ENCODE results near the gene CTSK. TPM values are rescaled to one million over a fixed set of nuclear protein-coding genes. Genes with fewer than 3 reads are reported as not detected.
"Not testable (repeated sequence)": the region's sequence is repeated elsewhere in the genome, so short reads cannot be mapped to it uniquely, and the experiment has no call there.

Gene CTSK
- total and polyA plus RNA-seq, 4 donors, result 13.9 to 153 (median 59.1) TPM

DNA sequence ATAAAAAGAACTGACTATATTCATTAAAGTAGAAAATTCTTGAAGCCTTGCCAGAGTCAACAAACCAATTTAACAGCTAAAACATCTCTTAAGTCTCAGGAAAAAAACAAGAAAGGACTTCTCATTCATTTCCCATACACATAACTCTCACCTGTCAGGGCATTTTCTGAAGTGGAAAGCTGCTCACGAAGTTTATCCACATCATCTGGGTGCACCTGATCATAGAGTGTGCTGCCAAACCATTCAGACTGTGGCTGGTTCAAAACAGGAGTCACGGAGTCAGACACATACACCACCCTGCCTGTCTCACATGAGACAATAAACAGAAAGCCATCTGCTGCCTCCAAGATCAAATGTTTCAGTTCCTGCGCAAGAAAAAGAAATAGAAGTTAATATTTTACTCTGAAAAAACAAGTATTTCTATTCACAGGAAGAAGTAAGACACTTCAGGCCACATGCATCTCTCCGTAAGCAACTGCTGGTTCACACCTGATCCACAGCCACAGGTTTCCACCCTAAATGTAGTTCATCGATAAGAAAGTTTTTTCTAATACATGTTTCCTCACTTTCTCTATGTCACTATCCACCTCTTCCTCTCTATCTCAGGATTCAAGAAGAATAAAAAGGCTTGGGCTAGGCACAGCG lies 28.2 kb upstream of the CTSK start:
- 76% methylated on average over 2 of the region's 6 CpGs for WGBS (ENCODE audit: insufficient coverage)
- no peaks in the 10 kb centered on the region for H3K9me3 ChIP-seq (ENCODE audit: control insufficient read depth, insufficient read depth, low read length)
- no peak for DNase-seq (ENCODE audit: low read depth in 4 of 6, low spot score in 6 of 6)
- no peaks in the 10 kb centered on the region for H3K4me1 ChIP-seq (ENCODE audit: control insufficient read depth, insufficient read depth, low read length)
- no peak overlapping the region for H3K4me3 ChIP-seq (ENCODE audit: low read depth, low read length)
- H3K36me3 ChIP-seq (ENCODE audit: control insufficient read depth, insufficient read depth, low read length), result peaks cover 25% of the 10 kb centered on the region
- H3K27ac ChIP-seq (ENCODE audit: low read depth, low read length), result no peak overlapping the region
- no peaks in the 10 kb centered on the region for H3K27me3 ChIP-seq (ENCODE audit: control insufficient read depth, insufficient read depth, low read length)

DNA sequence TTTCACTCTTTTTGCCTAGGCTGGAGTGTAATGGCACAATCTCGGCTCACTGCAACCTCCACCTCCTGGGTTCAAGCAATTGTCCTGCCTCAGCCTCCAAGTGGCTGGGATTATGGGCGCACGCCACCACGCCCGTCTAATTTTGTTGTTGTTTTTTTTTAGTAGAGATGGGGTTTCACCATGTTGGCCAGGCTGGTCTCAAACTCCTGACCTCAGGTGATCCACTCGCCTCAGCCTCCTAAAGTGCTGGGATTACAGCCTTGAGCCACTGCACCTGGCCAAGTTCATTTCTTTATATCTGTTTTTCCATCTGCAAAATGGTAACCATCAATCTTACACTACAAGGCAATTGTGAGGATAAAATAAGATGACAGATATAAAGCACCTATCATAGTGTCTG lies 25.9 kb upstream of the CTSK start:
- peaks cover 25% of the 10 kb centered on the region for H3K36me3 ChIP-seq (ENCODE audit: control insufficient read depth, insufficient read depth, low read length)
- not testable (repeated sequence) for H3K4me3 ChIP-seq (ENCODE audit: low read depth, low read length); H3K27me3 ChIP-seq (ENCODE audit: control insufficient read depth, insufficient read depth, low read length); DNase-seq (ENCODE audit: low read depth in 4 of 6, low spot score in 6 of 6); H3K9me3 ChIP-seq (ENCODE audit: control insufficient read depth, insufficient read depth, low read length); H3K4me1 ChIP-seq (ENCODE audit: control insufficient read depth, insufficient read depth, low read length); H3K27ac ChIP-seq (ENCODE audit: low read depth, low read length)
- no CpG with 5 or more reads among the region's 6 CpGs for WGBS (ENCODE audit: insufficient coverage)

DNA sequence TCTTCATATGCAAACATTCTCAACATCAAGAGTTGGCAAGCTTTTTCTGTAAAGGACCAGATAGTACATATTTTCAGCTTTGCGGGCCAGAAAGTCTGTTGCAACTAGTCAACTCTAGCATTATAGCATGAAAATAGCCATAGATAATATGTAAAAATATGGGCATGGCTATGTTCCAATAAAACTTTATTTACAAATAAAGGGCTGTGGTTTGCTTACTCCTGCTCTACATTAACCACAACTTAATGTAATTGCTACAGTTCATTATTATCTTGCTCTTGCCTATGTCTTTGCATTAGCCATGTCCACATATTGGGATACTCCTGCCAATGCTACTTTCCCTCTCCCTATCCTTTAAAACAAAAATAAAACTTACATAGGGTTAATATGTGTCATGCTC lies 24.5 kb upstream of the CTSK start:
- Histone ChIP-seq H3K9me3 (ENCODE audit: control insufficient read depth, insufficient read depth, low read length) (no peaks in the 10 kb centered on the region), H3K36me3 (ENCODE audit: control insufficient read depth, insufficient read depth, low read length) (peaks cover 25% of the 10 kb centered on the region), H3K27me3 (ENCODE audit: control insufficient read depth, insufficient read depth, low read length) (no peaks in the 10 kb centered on the region), H3K4me3 (ENCODE audit: low read depth, low read length) (no peak overlapping the region), H3K4me1 (ENCODE audit: control insufficient read depth, insufficient read depth, low read length) (no peaks in the 10 kb centered on the region), H3K27ac (ENCODE audit: low read depth, low read length) (no peak overlapping the region)
- no peak for DNase-seq (ENCODE audit: low read depth in 4 of 6, low spot score in 6 of 6)
- no CpG with 5 or more reads among the region's 1 CpG for WGBS (ENCODE audit: insufficient coverage)

DNA sequence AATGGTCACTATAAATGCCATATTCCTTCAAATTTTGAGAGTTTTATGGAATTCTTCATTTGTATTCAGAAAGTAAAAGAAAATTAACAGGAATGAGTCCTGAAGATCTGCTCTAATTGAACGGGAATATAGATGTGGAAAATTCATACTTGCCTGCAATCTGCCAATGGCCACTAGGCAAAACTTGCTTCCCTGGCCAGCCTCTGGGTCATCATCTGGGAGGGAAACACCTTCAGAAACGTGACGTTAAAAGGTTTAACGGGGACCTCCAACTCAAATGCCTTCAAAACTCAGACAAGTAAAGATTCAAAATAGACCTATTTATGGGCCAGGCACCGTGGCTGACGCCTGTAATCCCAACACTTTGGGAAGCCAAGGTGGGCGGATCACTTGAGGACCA lies 21.7 kb upstream of the CTSK start:
- Histone ChIP-seq H3K9me3 (ENCODE audit: control insufficient read depth, insufficient read depth, low read length) (no peaks in the 10 kb centered on the region), H3K4me1 (ENCODE audit: control insufficient read depth, insufficient read depth, low read length) (no peaks in the 10 kb centered on the region), H3K27me3 (ENCODE audit: control insufficient read depth, insufficient read depth, low read length) (no peaks in the 10 kb centered on the region), H3K4me3 (ENCODE audit: low read depth, low read length) (no peak overlapping the region), H3K36me3 (ENCODE audit: control insufficient read depth, insufficient read depth, low read length) (peaks cover 27% of the 10 kb centered on the region), H3K27ac (ENCODE audit: low read depth, low read length) (no peak overlapping the region)
- WGBS (ENCODE audit: insufficient coverage), result 85% methylated on average over 6 of the region's 7 CpGs
- DNase-seq (ENCODE audit: low read depth in 4 of 6, low spot score in 6 of 6), result no peak

DNA sequence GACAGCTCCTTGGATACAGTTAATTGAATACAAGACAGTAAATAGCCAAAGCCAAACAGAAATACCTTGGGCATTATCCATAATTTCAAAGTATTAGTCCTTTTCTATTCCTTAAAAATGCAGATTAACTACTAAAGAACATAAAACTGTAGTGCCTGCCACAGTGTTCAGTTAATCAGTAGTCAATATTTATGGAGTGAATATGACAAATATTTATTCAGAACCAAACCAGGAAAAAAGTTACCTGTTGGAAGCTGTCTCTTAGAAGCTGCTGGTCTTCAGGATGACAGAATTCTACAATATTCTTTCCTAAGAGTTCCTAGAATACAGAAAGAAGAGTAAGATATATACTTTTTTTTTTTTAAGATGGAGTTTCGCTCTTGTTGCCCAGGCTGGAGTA lies 18.2 kb upstream of the CTSK start:
- no peak overlapping the region for H3K4me3 ChIP-seq (ENCODE audit: low read depth, low read length)
- H3K4me1 ChIP-seq (ENCODE audit: control insufficient read depth, insufficient read depth, low read length), result no peaks in the 10 kb centered on the region
- peaks cover 30% of the 10 kb centered on the region for H3K36me3 ChIP-seq (ENCODE audit: control insufficient read depth, insufficient read depth, low read length)
- no peak overlapping the region for H3K27ac ChIP-seq (ENCODE audit: low read depth, low read length)
- no CpG with 5 or more reads among the region's 1 CpG for WGBS (ENCODE audit: insufficient coverage)
- H3K27me3 ChIP-seq (ENCODE audit: control insufficient read depth, insufficient read depth, low read length), result no peaks in the 10 kb centered on the region
- no peaks in the 10 kb centered on the region for H3K9me3 ChIP-seq (ENCODE audit: control insufficient read depth, insufficient read depth, low read length)
- no peak for DNase-seq (ENCODE audit: low read depth in 4 of 6, low spot score in 6 of 6)

- H3K27ac ChIP-seq (ENCODE audit: low read depth, low read length), result no peak overlapping the region
- DNase-seq (ENCODE audit: low read depth in 4 of 6, low spot score in 6 of 6), result no peak
- H3K4me3 ChIP-seq (ENCODE audit: low read depth, low read length), result no peak overlapping the region
- H3K36me3 ChIP-seq (ENCODE audit: control insufficient read depth, insufficient read depth, low read length), result peaks cover 43% of the 10 kb centered on the region
- H3K4me1 ChIP-seq (ENCODE audit: control insufficient read depth, insufficient read depth, low read length), result no peaks in the 10 kb centered on the region
- no peaks in the 10 kb centered on the region for H3K9me3 ChIP-seq (ENCODE audit: control insufficient read depth, insufficient read depth, low read length)
- WGBS (ENCODE audit: insufficient coverage), result no CpG with 5 or more reads among the region's 7 CpGs
- H3K27me3 ChIP-seq (ENCODE audit: control insufficient read depth, insufficient read depth, low read length), result no peaks in the 10 kb centered on the region
Observed at GRCh38 chr1:150820730-150821512, 12.9 kb upstream of the CTSK start.

GRCh38 chr1:150815871-150816270 lies 7.8 kb upstream of the CTSK start:
- no peaks in the 10 kb centered on the region for H3K27me3 ChIP-seq (ENCODE audit: control insufficient read depth, insufficient read depth, low read length)
- H3K4me1 ChIP-seq (ENCODE audit: control insufficient read depth, insufficient read depth, low read length), result no peaks in the 10 kb centered on the region
- no peak overlapping the region for H3K4me3 ChIP-seq (ENCODE audit: low read depth, low read length)
- no peak overlapping the region for H3K27ac ChIP-seq (ENCODE audit: low read depth, low read length)
- H3K36me3 ChIP-seq (ENCODE audit: control insufficient read depth, insufficient read depth, low read length), result peaks cover 48% of the 10 kb centered on the region
- no CpG with 5 or more reads among the region's 4 CpGs for WGBS (ENCODE audit: insufficient coverage)
- DNase-seq (ENCODE audit: low read depth in 4 of 6, low spot score in 6 of 6), result no peak
- no peaks in the 10 kb centered on the region for H3K9me3 ChIP-seq (ENCODE audit: control insufficient read depth, insufficient read depth, low read length)

GRCh38 chr1:150813028-150813707 lies 5.1 kb upstream of the CTSK start:
- Histone ChIP-seq H3K4me3 (ENCODE audit: low read depth, low read length) (no peak overlapping the region), H3K9me3 (ENCODE audit: control insufficient read depth, insufficient read depth, low read length) (no peaks in the 10 kb centered on the region), H3K27me3 (ENCODE audit: control insufficient read depth, insufficient read depth, low read length) (no peaks in the 10 kb centered on the region), H3K27ac (ENCODE audit: low read depth, low read length) (no peak overlapping the region), H3K36me3 (ENCODE audit: control insufficient read depth, insufficient read depth, low read length) (peaks cover 46% of the 10 kb centered on the region), H3K4me1 (ENCODE audit: control insufficient read depth, insufficient read depth, low read length) (no peaks in the 10 kb centered on the region)
- peak in 2 of 6 donors; percentile 52 to 69 for DNase-seq (ENCODE audit: low read depth in 4 of 6, low spot score in 6 of 6)
- WGBS (ENCODE audit: insufficient coverage), result 52% methylated on average over 5 of the region's 5 CpGs

GRCh38 chr1:150810958-150811659 lies 3.0 kb upstream of the CTSK start:
- Histone ChIP-seq H3K4me1 (ENCODE audit: control insufficient read depth, insufficient read depth, low read length) (no peaks in the 10 kb centered on the region), H3K27ac (ENCODE audit: low read depth, low read length) (no peak overlapping the region), H3K36me3 (ENCODE audit: control insufficient read depth, insufficient read depth, low read length) (peaks cover 29% of the 10 kb centered on the region), H3K27me3 (ENCODE audit: control insufficient read depth, insufficient read depth, low read length) (no peaks in the 10 kb centered on the region), H3K4me3 (ENCODE audit: low read depth, low read length) (no peak overlapping the region), H3K9me3 (ENCODE audit: control insufficient read depth, insufficient read depth, low read length) (no peaks in the 10 kb centered on the region)
- WGBS (ENCODE audit: insufficient coverage), result 85% methylated on average over 4 of the region's 9 CpGs
- DNase-seq (ENCODE audit: low read depth in 4 of 6, low spot score in 6 of 6), result no peak

Data from spinal cord (tissue), 10 donors.